Suprapubic skin (tissue), 4 donors: ENCODE data around the gene KMT2C. TPM values are rescaled to one million over a fixed set of nuclear protein-coding genes. Genes with fewer than 3 reads are reported as not detected.

Experiments
- DNase-seq, 2 donors: peaks; one replicate each; pipeline ENCODE4 v3.0.0-alpha.2; 2019; ENCODE audit warnings: low spot score in 2 of 2
- H3K27ac ChIP-seq: fragments of 200-600 bp; sonication (generic); one replicate; pipeline ENCODE4 v1.5.1; 2019
- H3K27me3 ChIP-seq: fragments of 200-600 bp; sonication (generic); one replicate; pipeline ENCODE4 v1.5.1; 2019
- H3K36me3 ChIP-seq: fragments of 200-600 bp; sonication (generic); one replicate; pipeline ENCODE4 v1.5.1; 2019
- H3K4me1 ChIP-seq: fragments of 200-600 bp; sonication (generic); one replicate; pipeline ENCODE4 v1.5.1; 2019
- H3K4me3 ChIP-seq: fragments of 200-600 bp; sonication (generic); one replicate; pipeline ENCODE4 v1.5.1; 2019; ENCODE audit warnings: mild to moderate bottlenecking
- H3K9me3 ChIP-seq: fragments of 200-600 bp; sonication (generic); one replicate; pipeline ENCODE4 v1.5.1; 2019
- CTCF ChIP-seq, 2 donors: fragments of 200-600 bp in 1 of 2; fragments of 450-650 bp in 1 of 2; sonication (generic) in 1 of 2; IDR thresholded peaks; one replicate each; pipeline ENCODE4 v1.5.1; 2016 to 2019; ENCODE audit warnings: antibody characterized with exemption in 2 of 2, mild to moderate bottlenecking in 1 of 2, moderate library complexity in 1 of 2
- EP300 ChIP-seq: sonication (generic); formaldehyde crosslinking; IDR thresholded peaks from one replicate; pipeline ENCODE4 v1.6.1; 2017; ENCODE audit warnings: antibody characterized with exemption
- POLR2A ChIP-seq, 2 donors: fragments of 450-650 bp; IDR thresholded peaks; one replicate each; pipeline ENCODE4 v1.6.1; 2017; ENCODE audit warnings: antibody characterized with exemption in 2 of 2, mild to moderate bottlenecking in 2 of 2, moderate library complexity in 2 of 2
- POLR2AphosphoS5 ChIP-seq, 3 donors: sonication (generic); formaldehyde crosslinking; IDR thresholded peaks; one replicate each; pipeline ENCODE4 v1.6.1; 2017; ENCODE audit warnings: antibody characterized with exemption in 3 of 3
- WGBS: methylation state at CpG from one replicate; pipeline ENCODE4 v1.1.5; 2018; 5-methylcytosine and 5-hydroxymethylcytosine counted together
- total RNA-seq, 4 donors: library from RNA; depleted of rRNA; stranded (reverse); fragments of >200 nt; gene quantifications; one replicate each; pipeline ENCODE4 v1.1.0, GENCODE V29; 2016

The KMT2C gene
- total RNA-seq, 4 donors from 2014 or later: 61.2 to 144 (median 93.3) TPM

DNA sequence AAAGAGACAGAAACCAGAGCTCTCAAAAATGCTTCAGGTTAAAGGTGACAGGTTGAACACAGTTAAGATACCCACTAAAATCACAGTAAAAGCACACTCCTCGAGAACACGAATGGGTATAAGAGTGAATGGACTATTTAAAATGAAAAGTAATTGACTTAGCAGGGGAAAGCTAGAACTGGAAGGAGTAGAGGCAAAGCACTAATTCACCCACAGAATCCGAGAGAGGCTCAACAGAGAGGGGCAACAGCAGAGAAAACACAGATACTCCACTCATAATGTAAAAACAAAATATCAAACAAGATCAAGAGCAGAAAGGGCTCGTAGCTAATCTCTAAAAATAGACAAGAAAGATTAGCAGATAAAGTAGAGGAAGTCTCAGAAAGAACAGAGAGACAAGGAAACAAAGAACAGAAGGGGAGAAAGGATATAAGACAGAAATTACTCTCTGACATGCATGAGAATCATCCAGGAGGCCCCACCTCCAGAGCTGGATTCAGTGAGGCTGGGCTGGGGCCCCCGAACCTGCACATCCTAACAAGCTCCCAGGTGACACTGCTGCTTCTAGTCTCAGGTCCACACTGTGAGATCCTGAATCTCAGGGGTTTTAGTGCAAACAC lies 292.7 kb downstream of the KMT2C start:
- Histone ChIP-seq H3K4me3 (no peak overlapping the region), H3K27me3 (no peaks in the 10 kb centered on the region), H3K4me1 (peaks cover 6% of the 10 kb centered on the region), H3K36me3 (peaks cover 77% of the 10 kb centered on the region), H3K27ac (no peak overlapping the region), H3K9me3 (no peaks in the 10 kb centered on the region)
- no peak for DNase-seq
- WGBS: 60% methylated on average over 5 of the region's 5 CpGs
- TF ChIP-seq POLR2AphosphoS5 (IDR thresholded peaks at IDR 0.05) (no peak), EP300 (no peak), CTCF (IDR thresholded peaks at IDR 0.05) (no peak), POLR2A (IDR thresholded peaks at IDR 0.05) (no peak)

DNA sequence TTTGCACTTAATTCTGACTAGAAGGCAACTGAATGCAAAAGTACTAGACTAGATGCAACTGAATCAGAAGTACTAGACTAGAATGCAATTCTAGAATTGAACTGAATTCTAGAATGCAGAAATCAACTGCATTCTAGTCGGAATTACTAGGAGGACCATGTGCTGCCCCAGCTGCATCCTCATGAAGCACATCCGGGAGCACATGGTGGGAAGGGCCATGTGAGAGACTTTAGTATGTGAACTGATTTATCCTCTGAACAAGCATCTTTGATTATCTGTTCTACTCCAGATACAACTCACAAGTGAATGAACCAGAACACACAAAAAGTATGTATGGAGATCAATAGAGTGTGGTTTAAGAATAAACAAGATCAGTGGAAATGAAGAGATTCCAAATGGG lies 295.2 kb downstream of the KMT2C start:
- Histone ChIP-seq H3K4me1 (peaks cover 11% of the 10 kb centered on the region), H3K9me3 (no peaks in the 10 kb centered on the region), H3K27me3 (no peaks in the 10 kb centered on the region), H3K4me3 (no peak overlapping the region), H3K27ac (no peak overlapping the region), H3K36me3 (peaks cover 76% of the 10 kb centered on the region)
- DNase-seq: no peak
- 92% methylated on average over 2 of the region's 2 CpGs for WGBS
- TF ChIP-seq CTCF (IDR thresholded peaks at IDR 0.05): no peak
- TF ChIP-seq POLR2AphosphoS5 (IDR thresholded peaks at IDR 0.05): no peak
- TF ChIP-seq POLR2A (IDR thresholded peaks at IDR 0.05): no peak
- no peak for TF ChIP-seq EP300

GRCh38 chr7:152140067-152140466 lies 295.7 kb downstream of the KMT2C start:
- H3K36me3 ChIP-seq: peaks cover 71% of the 10 kb centered on the region
- DNase-seq: no peak
- H3K27me3 ChIP-seq: no peaks in the 10 kb centered on the region
- H3K9me3 ChIP-seq: no peaks in the 10 kb centered on the region
- H3K4me1 ChIP-seq: peaks cover 6% of the 10 kb centered on the region
- no peak overlapping the region for H3K27ac ChIP-seq
- TF ChIP-seq POLR2AphosphoS5 (IDR thresholded peaks at IDR 0.05): no peak
- TF ChIP-seq EP300: no peak
- TF ChIP-seq POLR2A (IDR thresholded peaks at IDR 0.05): no peak
- no peak for TF ChIP-seq CTCF (IDR thresholded peaks at IDR 0.05)
- no peak overlapping the region for H3K4me3 ChIP-seq
- 91% methylated on average over 4 of the region's 4 CpGs for WGBS

DNA sequence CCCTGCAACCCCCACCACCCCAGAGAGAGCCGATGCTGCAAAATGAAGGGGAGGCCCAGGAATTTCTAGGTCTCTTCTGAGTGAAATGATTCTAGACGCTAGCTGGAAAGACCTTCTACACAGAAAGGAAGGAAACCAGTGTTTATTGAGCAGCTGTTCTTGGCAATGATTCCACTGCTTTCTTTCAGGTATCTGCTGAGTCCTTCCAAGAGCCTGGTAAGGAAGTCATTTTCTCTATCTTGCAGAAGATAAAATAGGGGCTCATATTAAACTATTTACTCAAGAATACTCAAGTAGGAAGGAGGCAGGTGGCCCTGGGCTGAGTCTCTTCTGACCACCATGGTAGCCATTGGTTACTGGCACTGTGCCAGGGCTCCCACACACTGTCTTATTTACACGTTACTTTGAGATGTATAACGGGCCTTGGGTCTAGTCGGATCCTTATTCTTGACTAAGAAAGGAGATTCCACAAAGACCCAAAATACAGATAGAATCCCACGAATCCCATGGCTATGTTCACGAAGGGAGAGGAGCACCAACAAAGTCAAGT lies 298.3 kb downstream of the KMT2C start:
- Histone ChIP-seq H3K36me3 (peaks cover 69% of the 10 kb centered on the region), H3K4me1 (peaks cover 6% of the 10 kb centered on the region), H3K4me3 (no peak overlapping the region), H3K27ac (no peak overlapping the region), H3K27me3 (no peaks in the 10 kb centered on the region), H3K9me3 (no peaks in the 10 kb centered on the region)
- no peak for TF ChIP-seq EP300
- TF ChIP-seq POLR2AphosphoS5 (IDR thresholded peaks at IDR 0.05): no peak
- TF ChIP-seq CTCF (IDR thresholded peaks at IDR 0.05): no peak
- no peak for TF ChIP-seq POLR2A (IDR thresholded peaks at IDR 0.05)
- 81% methylated on average over 7 of the region's 7 CpGs for WGBS
- no peak for DNase-seq

- no peak for TF ChIP-seq CTCF (IDR thresholded peaks at IDR 0.05)
- H3K4me1 ChIP-seq: peaks cover 6% of the 10 kb centered on the region
- WGBS: 67% methylated on average over 9 of the region's 9 CpGs
- no peaks in the 10 kb centered on the region for H3K9me3 ChIP-seq
- no peaks in the 10 kb centered on the region for H3K27me3 ChIP-seq
- peak overlapping the region; percentile 14 for H3K27ac ChIP-seq
- no peak overlapping the region for H3K4me3 ChIP-seq
- no peak for DNase-seq
- H3K36me3 ChIP-seq: peaks cover 67% of the 10 kb centered on the region
These were observed 299.1 kb downstream of the KMT2C start for GRCh38 chr7:152136686-152137085.
